Endometrial microvascular endothelial cells (primary cell): ENCODE measurements around the gene AFM. TPM values are rescaled to one million over a fixed set of nuclear protein-coding genes. Genes with fewer than 3 reads are reported as not detected.

ENCODE experiments used
- in situ Hi-C: cut with HindIII; loops from 2 replicates; pipeline ENCODE4 v1.10.0; 2017; ENCODE audit warnings: low sequenced_read_pairs, low pct_unique_long_range_greater_than_20kb; ENCODE audit errors: inconsistent ontology term
- total RNA-seq: library from RNA; depleted of rRNA; stranded (reverse); fragments of >200 nt; gene quantifications from one replicate; pipeline ENCODE4 v1.2.3, GENCODE V29; 2015; ENCODE audit errors: inconsistent ontology term

Gene AFM, protein sequence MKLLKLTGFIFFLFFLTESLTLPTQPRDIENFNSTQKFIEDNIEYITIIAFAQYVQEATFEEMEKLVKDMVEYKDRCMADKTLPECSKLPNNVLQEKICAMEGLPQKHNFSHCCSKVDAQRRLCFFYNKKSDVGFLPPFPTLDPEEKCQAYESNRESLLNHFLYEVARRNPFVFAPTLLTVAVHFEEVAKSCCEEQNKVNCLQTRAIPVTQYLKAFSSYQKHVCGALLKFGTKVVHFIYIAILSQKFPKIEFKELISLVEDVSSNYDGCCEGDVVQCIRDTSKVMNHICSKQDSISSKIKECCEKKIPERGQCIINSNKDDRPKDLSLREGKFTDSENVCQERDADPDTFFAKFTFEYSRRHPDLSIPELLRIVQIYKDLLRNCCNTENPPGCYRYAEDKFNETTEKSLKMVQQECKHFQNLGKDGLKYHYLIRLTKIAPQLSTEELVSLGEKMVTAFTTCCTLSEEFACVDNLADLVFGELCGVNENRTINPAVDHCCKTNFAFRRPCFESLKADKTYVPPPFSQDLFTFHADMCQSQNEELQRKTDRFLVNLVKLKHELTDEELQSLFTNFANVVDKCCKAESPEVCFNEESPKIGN
- total RNA-seq: not detected

DNA sequence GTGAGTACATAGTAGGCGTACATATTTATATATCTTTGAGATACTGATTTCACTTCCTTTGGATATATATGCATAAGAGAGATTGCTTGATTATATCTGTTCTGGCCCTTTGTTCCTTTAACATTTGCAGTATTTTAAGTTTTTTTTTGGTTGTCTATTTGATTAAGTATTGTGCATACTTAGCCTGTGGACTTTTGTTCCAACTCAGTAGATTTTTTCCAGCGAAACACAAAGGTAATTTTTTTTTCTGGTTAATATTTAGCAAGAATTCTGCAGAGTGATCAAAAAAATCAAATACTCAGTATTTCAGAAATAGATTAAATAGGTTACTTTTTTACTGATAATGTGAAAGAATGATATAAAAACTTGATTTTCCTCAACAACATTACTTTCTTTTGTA lies at the start of gene AFM:
Gene AFM, plus strand, starts transcription at position 388 of the 400 bp plus-strand sequence. CDS start 31 bp downstream, outside the sequence.
- in situ Hi-C loops: no loop called here

DNA sequence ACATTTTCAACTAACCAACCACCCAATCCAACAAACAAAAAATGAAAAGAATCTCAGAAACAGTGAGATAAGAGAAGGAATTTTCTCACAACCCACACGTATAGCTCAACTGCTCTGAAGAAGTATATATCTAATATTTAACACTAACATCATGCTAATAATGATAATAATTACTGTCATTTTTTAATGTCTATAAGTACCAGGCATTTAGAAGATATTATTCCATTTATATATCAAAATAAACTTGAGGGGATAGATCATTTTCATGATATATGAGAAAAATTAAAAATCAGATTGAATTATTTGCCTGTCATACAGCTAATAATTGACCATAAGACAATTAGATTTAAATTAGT lies 49.8 kb upstream of the AFM start:
- in situ Hi-C loops: no loop called here

DNA sequence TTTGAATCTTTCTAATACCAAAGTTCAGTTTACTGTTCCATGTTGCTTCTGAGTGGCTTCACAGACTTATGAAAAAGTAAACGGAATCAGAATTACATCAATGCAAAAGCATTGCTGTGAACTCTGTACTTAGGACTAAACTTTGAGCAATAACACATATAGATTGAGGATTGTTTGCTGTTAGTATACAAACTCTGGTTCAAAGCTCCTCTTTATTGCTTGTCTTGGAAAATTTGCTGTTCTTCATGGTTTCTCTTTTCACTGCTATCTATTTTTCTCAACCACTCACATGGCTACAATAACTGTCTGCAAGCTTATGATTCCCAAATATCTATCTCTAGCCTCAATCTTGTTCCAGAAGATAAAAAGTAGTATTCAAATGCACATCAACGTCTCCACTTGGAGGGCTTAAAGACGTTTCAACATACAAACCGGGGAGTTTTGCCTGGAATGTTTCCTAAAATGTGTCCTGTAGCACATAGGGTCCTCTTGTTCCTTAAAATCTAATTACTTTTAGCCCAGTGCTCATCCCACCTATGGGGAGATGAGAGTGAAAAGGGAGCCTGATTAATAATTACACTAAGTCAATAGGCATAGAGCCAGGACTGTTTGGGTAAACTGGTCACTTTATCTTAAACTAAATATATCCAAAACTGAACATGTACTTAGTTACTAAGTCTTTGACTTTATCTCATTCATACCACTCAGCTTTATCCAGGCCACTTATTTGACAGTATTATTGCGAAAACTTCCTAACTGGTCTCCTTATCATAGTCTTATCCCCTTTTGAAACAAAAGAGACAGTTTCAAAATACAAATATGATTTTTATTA lies 49.2 kb upstream of the AFM start:
- in situ Hi-C loops: no loop called here

DNA sequence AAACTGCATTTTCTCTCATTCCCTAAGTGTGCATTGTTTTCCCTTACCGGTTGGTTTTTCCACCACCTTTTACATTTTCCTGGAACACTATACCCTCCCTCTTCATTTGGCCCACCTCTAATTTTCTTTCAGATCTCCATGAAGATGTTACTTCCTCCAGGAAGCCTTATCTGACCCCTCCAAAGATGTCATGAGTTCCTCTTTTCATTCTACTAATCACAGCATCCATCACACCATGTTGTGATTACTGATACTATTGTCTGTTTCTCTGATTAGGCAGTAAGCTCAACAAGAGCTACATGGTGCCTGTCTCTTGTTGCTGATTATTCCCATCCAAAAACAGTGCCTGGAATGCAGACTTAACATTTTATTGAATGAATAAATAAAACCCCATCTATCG lies 48.4 kb upstream of the AFM start:
- in situ Hi-C loops: no loop called here

DNA sequence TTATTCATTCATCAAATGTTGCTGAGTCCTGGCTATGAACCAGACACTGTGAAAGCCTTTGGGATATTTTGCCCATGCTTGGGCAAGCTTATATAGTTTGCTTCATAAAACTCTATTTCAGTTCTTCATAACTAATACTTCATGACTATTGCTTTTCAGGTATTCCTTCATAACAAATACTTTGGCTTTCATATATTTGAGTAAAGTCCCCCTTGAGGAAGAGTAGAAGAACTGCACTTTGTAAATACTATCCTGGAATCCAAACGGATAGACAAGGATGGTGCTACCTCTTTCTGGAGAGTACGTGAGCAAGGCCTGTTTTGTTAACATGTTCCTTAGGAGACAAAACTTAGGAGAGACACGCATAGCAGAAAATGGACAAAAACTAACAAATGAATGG lies 47.2 kb upstream of the AFM start:
- in situ Hi-C loops: no loop called here

DNA sequence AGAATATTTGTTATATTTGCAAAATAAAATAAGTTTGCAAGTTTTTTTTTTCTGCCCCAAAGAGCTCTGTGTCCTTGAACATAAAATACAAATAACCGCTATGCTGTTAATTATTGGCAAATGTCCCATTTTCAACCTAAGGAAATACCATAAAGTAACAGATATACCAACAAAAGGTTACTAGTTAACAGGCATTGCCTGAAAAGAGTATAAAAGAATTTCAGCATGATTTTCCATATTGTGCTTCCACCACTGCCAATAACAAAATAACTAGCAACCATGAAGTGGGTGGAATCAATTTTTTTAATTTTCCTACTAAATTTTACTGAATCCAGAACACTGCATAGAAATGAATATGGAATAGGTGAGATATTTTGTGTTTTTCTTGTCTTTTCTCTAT lies 45.6 kb upstream of the AFM start, which contains the start of gene AFP:
Gene AFP, plus strand, starts transcription at position 238 of the 400 bp plus-strand sequence. Its CDS starts 42 bp downstream, at position 280.
- in situ Hi-C loops: no loop called here

DNA sequence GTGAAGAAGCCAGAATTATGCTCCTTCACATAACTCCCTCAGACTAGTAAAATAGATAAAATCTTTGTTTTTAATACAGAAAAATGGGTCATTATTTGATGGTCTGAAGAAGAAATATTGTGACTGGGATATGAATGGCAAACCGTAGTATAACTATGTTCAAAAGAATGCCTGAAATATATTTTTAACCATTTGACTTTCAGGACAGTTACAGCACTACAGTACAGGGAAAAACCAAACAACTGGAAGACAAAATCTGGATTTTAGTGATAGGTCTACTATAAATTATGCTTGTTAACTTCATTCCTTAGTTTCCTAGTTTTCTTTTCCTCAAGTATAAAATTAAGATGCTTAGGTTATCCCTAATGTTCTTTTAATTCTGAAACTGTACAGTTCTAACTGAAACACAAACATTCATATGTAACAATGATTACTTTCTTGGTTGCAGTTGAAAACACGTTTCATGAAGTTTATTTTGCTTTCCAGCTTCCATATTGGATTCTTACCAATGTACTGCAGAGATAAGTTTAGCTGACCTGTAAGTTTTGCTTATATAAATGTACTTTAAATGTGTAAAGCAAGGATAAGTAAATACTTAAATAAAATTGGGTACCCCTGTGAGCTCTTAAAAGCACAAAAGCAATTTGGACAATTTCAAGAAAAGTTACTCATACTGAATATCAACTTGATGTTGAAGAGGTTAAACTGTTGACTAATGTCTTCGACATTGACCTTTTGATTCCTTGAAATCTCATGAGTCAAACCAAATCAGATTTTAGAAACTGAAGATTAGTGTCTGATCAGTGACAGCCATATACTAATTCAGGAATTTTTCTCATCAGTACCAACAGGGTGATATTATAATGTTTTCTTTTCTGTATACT lies 44.6 kb upstream of the AFM start:
- in situ Hi-C loops: no loop called here

DNA sequence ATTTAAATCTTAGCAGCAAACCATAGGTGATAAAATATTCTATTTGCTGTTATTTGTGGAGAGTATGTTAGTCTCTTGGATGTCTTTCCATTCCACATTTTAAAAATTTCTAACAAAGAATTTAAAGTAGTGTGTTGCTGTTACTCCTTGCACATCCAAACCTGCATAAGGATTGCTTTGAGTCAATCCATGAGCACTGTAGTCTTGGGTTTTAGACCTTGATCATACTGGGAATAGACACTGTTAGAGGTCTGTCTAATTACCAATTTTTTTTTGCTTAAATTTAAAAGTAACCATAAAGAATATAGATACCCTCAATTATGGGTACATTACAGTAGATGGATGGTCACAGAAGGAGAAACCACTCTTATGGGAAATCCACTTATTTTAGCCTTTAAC lies 44.0 kb upstream of the AFM start:
- in situ Hi-C loops: no loop called here

DNA sequence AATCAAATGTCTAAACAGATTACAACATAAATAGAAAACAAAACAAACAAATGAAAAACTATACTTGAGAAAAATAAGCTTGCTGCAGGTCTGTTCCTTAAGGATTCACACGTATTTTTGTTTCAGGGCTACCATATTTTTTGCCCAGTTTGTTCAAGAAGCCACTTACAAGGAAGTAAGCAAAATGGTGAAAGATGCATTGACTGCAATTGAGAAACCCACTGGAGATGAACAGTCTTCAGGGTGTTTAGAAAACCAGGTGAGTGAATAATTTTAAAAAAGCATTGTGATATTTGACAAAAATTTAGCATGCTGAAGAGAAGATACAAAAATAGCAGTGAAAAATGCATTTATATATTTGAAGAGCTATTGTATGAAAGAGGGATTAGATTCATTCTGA lies 43.5 kb upstream of the AFM start:
- in situ Hi-C loops: no loop called here

DNA sequence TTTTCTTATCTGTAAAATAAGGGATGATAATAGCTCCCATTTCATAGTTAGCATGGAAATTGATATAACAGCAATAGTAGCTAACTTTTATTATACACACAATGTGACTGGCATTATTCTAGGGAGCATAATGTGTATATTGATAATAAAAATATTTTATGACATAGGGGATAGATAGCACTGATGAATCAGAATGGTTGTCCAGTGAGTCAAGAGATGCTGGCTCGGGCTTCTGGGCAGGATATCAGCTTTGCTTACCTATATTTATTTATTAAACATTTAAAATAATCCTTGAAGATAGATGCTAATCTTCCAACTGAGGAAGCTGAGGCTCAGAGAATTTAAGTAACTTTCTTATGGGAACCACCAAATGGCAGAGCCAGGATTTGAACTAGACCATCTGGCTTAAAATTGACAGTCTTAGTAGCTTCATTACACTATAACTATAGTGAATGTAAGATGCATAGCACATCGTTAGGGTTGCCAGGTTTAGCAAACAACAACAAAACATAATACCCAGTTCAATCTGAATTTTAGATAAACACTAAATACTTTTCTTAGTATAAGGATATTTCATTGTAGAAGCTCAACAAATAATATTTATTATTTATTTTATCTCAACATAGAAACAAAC lies 42.8 kb upstream of the AFM start:
- in situ Hi-C loops: no loop called here

DNA sequence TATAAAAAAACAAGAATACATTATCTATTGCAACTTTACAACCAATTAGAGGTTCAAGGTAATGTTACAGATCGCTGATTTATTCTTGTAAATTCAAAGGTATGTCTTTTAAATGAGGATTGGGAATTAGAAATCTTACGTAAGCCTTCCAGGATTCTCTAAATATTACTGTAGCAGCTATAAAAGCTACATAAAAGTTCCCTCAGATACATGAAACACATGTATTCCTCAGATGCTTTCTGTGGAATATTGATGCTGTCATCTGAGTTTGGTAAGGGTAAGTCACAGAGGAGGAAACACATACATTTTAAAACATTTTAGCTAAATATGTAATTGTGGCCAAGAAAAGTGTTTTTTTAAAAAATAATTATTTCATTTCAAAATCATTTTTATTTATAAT lies 42.1 kb upstream of the AFM start:
- in situ Hi-C loops: no loop called here

DNA sequence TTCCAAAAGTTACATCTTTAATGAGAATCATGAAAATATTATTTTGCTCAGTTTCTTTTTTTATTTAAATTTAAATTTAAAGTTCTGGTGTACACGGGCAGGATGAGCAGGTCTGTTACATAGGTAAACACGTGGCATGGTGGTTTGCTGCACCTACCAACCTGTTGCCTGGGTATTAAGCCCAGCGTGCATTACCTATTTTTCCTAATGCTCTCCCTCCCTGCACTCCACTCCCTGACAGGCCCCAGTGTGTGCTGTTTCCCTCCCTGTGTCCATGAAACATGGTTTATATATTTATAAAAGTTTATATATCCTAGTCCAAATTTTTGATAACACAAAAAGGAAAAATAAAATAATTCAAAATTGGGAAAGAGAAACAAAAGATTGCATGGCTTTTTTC lies 41.6 kb upstream of the AFM start:
- in situ Hi-C loops: no loop called here

DNA sequence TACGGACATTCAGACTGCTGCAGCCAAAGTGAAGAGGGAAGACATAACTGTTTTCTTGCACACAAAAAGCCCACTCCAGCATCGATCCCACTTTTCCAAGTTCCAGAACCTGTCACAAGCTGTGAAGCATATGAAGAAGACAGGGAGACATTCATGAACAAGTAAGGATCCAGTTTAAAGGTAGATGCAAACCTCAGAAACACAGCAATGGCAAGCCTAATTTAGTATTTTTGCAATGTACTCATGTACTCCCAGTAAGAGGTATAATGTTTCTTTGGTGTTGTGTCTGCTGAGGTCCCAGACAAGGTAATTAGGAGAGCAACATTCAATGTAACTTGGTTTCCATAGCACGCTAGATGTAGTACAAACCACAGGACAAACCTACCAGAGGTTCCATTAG lies 40.9 kb upstream of the AFM start:
- in situ Hi-C loops: no loop called here

DNA sequence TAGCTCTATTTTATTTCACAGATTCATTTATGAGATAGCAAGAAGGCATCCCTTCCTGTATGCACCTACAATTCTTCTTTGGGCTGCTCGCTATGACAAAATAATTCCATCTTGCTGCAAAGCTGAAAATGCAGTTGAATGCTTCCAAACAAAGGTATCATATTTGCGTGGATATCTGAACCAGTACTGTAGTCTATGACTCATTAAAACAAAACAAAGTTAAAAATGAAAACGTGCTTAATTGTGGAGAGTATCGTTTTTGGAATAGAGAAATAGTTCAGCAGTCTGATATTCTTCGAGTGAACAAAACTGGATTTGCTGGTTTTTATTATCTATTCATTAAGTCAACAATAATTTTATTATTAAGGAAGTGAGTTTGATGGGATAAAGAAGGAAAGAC lies 39.3 kb upstream of the AFM start:
- in situ Hi-C loops: no loop called here

DNA sequence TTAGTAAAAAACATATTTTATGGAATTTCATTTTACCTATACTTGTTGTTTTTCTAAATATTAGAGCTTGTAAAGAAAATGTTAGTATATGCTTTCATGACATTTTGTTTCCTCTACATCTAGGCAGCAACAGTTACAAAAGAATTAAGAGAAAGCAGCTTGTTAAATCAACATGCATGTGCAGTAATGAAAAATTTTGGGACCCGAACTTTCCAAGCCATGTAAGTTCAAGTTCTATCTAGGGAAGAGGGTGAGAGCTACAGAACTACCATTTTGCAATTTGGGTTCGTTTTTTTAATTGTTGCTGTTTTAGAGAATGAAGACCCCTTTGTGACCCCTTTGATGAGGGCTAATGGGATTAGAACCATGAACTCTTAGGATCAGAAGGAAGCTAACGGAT lies 38.3 kb upstream of the AFM start:
- in situ Hi-C loops: no loop called here

DNA sequence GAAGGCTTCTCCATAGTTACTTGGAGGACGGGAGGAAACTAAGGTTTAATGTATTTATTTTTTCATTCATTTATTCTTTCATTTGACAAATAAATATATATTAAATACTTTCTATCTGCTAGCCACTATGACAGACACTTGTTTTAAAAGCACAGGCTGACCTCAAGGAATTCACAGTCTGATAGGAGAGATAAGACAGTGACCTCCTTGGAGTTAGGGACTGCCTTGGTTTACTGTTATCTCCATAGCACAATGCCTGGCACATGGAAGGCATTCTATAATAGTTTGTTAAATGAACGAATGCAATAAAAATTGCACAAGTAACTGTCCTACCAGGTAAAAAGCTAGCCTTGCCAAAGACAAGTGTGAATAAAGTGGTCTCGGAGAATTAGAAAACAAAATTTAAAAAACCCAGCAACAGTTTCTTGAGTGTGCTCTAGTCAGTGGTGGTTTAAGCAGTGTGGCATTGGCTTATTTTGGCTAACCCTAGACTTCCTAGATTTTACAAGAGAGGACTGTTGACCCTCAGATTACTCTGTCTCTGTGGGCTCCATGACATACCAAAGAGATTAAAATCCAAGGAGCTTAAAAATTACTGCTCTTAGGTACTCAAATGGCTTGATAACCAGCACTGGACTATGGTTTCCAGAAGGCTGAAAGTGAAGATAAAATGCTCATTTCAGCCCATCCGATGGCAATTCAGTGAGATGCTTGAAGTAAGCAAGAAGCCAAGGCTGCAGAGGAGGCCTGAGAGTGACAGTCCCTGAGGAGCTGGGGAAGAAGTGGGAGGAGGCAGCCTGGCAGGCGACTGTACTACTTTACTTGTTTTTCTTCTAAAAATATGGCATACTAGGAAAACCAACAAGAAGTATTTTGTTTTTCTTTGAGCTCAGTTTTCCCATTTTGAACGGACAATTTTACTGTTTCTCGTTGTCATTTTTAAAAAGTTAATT lies 35.9 kb upstream of the AFM start:
- in situ Hi-C loops: no loop called here

DNA sequence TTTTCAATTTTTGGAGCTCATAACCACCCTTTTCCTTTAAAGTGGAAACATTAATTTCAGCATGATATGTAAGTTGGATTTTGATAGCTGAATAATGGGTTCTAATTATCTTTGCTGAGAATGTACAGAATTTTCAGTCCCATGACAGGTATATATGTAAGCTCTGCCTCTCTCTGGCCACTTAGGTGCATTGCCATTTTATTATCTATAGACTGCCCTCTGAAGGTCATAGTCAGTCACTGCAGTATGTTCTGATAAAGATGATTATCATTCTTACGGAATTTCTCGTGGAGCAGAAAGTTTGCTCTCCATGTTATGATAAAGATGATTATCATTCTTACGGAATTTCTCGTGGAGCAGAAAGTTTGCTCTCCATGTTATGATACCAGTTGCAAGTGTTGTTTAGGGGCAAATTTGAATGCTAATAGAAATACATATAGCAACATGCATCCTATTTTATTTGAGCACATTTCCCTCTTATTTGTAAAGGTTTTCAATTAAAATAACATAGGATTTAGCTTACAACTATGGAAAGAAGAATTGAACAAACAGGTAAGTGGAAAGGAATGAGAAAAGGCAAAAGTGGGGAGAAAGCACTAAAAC lies 35.1 kb upstream of the AFM start:
- in situ Hi-C loops: no loop called here
